ENCODE results near the gene DYNC2I2.

DYNC2I2 gene

GRCh38 chr9:128626181-128626580, 30.5 kb downstream of the DYNC2I2 start:
- H2AFZ ChIP-seq (ENCODE audit: low read depth, low read length, severe bottlenecking), result no peak overlapping the region
- no peak overlapping the region for H3K27ac ChIP-seq (ENCODE audit: low read depth, low read length)

DNA sequence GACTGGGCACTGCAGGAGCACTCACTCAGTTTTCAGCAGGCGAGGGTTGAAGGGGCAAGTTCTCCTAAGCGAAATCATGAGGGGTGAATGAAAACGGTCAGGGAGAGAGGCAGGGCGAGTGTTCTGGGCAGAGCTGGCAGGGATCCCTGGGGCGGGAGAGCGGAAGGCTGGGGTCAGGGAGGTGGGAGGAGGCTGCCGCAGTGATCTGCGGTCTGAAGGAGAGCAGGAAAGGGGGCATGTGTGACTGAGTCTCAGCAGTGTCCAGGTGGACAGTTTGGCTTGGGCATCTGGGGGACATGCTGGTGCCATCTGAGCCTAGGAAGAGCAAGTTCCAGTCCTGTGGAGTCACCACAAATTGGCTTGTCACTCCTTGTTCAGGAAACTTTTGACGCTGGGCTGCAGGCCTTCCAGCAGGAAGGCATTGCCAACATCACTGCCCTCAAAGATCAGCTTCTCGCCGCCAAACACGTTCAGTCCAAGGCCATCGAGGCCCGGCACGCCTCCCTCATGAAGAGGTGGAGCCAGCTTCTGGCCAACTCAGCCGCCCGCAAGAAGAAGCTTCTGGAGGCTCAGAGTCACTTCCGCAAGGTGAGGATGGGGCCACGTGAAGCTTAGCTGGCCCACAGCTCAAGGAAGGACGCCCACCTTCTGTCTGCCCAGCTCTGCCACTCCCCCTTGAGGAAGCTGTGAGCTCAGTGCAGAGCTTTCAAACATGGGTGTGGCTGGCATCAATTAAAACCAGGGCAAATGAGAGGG, 31.1 kb downstream of the DYNC2I2 start:
- TF ChIP-seq CTCF (IDR thresholded peaks at IDR 0.05; ENCODE audit: insufficient read depth, low read length, poor library complexity, severe bottlenecking) (no peak), EZH2phosphoT487 (conservative IDR thresholded peaks at IDR 0.05; ENCODE audit: low read length) (no peak)
- H3K4me3 ChIP-seq (ENCODE audit: insufficient read depth, low read length, poor library complexity, severe bottlenecking), result no peak overlapping the region
- no peaks in the 10 kb centered on the region for H3K27me3 ChIP-seq (ENCODE audit: low read length)
- H3K9ac ChIP-seq (ENCODE audit: low read length), result no peak overlapping the region
- H3K4me2 ChIP-seq (ENCODE audit: low read depth, low read length, poor library complexity, severe bottlenecking), result no peak overlapping the region
- no peak overlapping the region for H2AFZ ChIP-seq (ENCODE audit: low read depth, low read length, severe bottlenecking)
- no peaks in the 10 kb centered on the region for H3K9me3 ChIP-seq (ENCODE audit: insufficient read depth, low read length)
- no peak overlapping the region for H3K27ac ChIP-seq (ENCODE audit: low read depth, low read length)
- H3K79me2 ChIP-seq (ENCODE audit: insufficient read depth, low read length), result no peaks in the 10 kb centered on the region
- H3K36me3 ChIP-seq (ENCODE audit: low read length), result peaks cover 5% of the 10 kb centered on the region; the same call in 1 of the 2 replicates
- H3F3A ChIP-seq (ENCODE audit: insufficient read depth), result no peaks in the 10 kb centered on the region
- no peaks in the 10 kb centered on the region for H3K9me2 ChIP-seq (replicated peaks; ENCODE audit: insufficient read depth, low read length)
- no peaks in the 10 kb centered on the region for H4K20me1 ChIP-seq (ENCODE audit: low read depth, low read length)

More at GRCh38 chr9:128626181-128626580, 30.5 kb downstream of the DYNC2I2 start:
- Histone ChIP-seq H3K9me2 (replicated peaks; ENCODE audit: insufficient read depth, low read length) (no peaks in the 10 kb centered on the region), H3K36me3 (ENCODE audit: low read length) (peaks cover 5% of the 10 kb centered on the region; the same call in 1 of the 2 replicates), H4K20me1 (ENCODE audit: low read depth, low read length) (no peaks in the 10 kb centered on the region), H3K4me3 (ENCODE audit: insufficient read depth, low read length, poor library complexity, severe bottlenecking) (no peak overlapping the region), H3K4me2 (ENCODE audit: low read depth, low read length, poor library complexity, severe bottlenecking) (no peak overlapping the region), H3K9ac (ENCODE audit: low read length) (no peak overlapping the region), H3K79me2 (ENCODE audit: insufficient read depth, low read length) (no peaks in the 10 kb centered on the region), H3K9me3 (ENCODE audit: insufficient read depth, low read length) (no peaks in the 10 kb centered on the region), H3F3A (ENCODE audit: insufficient read depth) (no peaks in the 10 kb centered on the region), H3K27me3 (ENCODE audit: low read length) (no peaks in the 10 kb centered on the region)
- TF ChIP-seq CTCF (IDR thresholded peaks at IDR 0.05; ENCODE audit: insufficient read depth, low read length, poor library complexity, severe bottlenecking) (no peak), EZH2phosphoT487 (conservative IDR thresholded peaks at IDR 0.05; ENCODE audit: low read length) (no peak)

DNA sequence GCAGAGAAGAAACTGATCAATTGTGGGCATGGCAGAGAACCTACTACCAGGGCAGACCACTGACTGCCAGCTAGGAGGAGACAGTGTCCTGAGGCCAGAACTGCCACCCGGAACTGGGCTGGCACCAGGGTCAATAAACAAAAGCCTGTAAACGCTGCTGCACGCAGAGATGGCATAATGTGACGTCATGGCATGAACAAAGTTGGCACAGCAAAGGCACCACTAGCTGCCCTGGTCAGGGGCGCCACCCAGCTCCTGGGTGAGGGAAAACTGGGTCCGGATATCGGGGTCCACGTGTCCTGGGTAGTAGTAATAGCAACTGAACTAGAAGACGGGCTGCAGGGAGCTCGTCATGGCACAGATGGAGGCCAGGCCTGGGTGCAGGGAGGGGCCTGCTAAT, 32.1 kb downstream of the DYNC2I2 start:
- Histone ChIP-seq H3K9me2 (replicated peaks; ENCODE audit: insufficient read depth, low read length) (no peaks in the 10 kb centered on the region), H3F3A (ENCODE audit: insufficient read depth) (no peaks in the 10 kb centered on the region), H3K27ac (ENCODE audit: low read depth, low read length) (no peak overlapping the region), H4K20me1 (ENCODE audit: low read depth, low read length) (no peaks in the 10 kb centered on the region), H2AFZ (ENCODE audit: low read depth, low read length, severe bottlenecking) (no peak overlapping the region), H3K9ac (ENCODE audit: low read length) (no peak overlapping the region), H3K4me2 (ENCODE audit: low read depth, low read length, poor library complexity, severe bottlenecking) (no peak overlapping the region), H3K36me3 (ENCODE audit: low read length) (peaks cover 8% of the 10 kb centered on the region; the same call in 1 of the 2 replicates), H3K4me3 (ENCODE audit: insufficient read depth, low read length, poor library complexity, severe bottlenecking) (no peak overlapping the region), H3K79me2 (ENCODE audit: insufficient read depth, low read length) (no peaks in the 10 kb centered on the region), H3K9me3 (ENCODE audit: insufficient read depth, low read length) (no peaks in the 10 kb centered on the region), H3K27me3 (ENCODE audit: low read length) (no peaks in the 10 kb centered on the region)
- TF ChIP-seq EZH2phosphoT487 (conservative IDR thresholded peaks at IDR 0.05; ENCODE audit: low read length), result no peak
- no peak for TF ChIP-seq CTCF (IDR thresholded peaks at IDR 0.05; ENCODE audit: insufficient read depth, low read length, poor library complexity, severe bottlenecking)
